ENCODE measurements around the gene SNX32.

- no peak for TF ChIP-seq CTCF (IDR thresholded peaks at IDR 0.05; ENCODE audit: low read depth, low read length, poor library complexity, severe bottlenecking)
- TF ChIP-seq EZH2phosphoT487 (IDR thresholded peaks at IDR 0.05; ENCODE audit: borderline replicate concordance, low read length): no peak
Measured at GRCh38 chr11:65855927-65856363, 22.2 kb downstream of the SNX32 start.
